Measurements from ENCODE around the gene MTARC1. TPM values are rescaled to one million over a fixed set of nuclear protein-coding genes. Genes with fewer than 3 reads are reported as not detected.

The MTARC1 gene
- total and polyA plus RNA-seq, 9 of the 15 experiments (the other 6 are each of a cell fraction or from before 2014, with no cell fraction given), result 0.07 to 0.14 (median 0.11) TPM; not detected in 6

DNA sequence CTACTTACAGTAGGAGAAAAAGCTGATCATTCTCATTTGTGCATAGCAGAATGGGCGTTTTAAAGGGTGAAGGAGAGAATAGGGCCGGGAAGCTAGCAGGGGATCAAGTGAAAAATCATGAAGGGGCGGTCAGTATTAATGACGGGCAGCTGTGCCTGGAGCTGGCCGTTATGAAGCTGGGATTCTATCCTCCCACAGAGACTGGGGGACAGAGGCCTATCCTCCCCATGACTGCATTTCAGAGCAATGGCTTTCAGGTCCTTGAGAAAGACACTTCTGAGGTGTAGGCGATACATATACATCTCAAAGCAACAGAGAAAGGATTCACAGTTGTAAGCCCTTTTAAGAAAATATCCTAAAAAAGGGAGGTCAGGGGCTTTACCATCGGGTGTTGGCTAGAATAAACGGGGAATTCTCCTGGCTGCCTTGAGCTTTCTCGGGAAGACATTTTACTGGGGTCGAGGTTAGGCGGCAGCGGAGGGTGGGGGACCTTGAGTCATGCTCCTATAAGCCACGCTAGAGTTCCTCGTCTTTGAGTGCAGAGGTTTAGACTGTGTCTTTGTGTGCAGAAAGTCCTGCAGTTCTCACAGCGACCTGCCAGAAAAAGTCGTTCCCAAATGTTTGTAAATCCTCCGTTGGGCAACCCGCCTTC, 39.1 kb upstream of the MTARC1 start:
- no peaks in the 10 kb centered on the region for H3K9me3 ChIP-seq (replicated peaks; ENCODE audit: control insufficient read depth, insufficient read depth, low read depth, low read length)
- in situ Hi-C loops (cut with MboI) (no loop called here), intact Hi-C loops (cut with micrococcal nuclease) (no loop called here)
- H3K4me1 ChIP-seq (replicated peaks in 1 of 2; ENCODE audit: control insufficient read depth in 2 of 2, insufficient read depth in 2 of 2, low read length in 2 of 2), result peaks cover 0 to 8% of the 10 kb centered on the region in 2 experiments; a peak in 2 of 5 replicates
- WGBS (ENCODE audit: insufficient coverage, low coverage, missing lambda C conversion rate), result 1% methylated on average over 18 of the region's 18 CpGs
- DNase-seq (ENCODE audit: extremely low read depth in 1 of 4, low spot score in 3 of 4) (no peak), FAIRE-seq (no peak), ATAC-seq (peak; percentile 49)
- BruUV-seq (replicated peaks), result no TSS peak
- no peak overlapping the region for H3K4me3 ChIP-seq
- H4K20me1 ChIP-seq (replicated peaks; ENCODE audit: control insufficient read depth, insufficient read depth, low read length), result no peaks in the 10 kb centered on the region
- no peak overlapping the region for H3K27ac ChIP-seq (ENCODE audit: extremely low read depth, low read depth, low read length)
- no peak overlapping the region for H3K9ac ChIP-seq (ENCODE audit: insufficient read depth in 1 of 2, low read depth in 2 of 2, low read length in 2 of 2)
- H3K9me1 ChIP-seq (ENCODE audit: control insufficient read depth, insufficient read depth, low read length), result no peaks in the 10 kb centered on the region
- peaks cover 17 to 43% of the 10 kb centered on the region in 2 experiments for H3K27me3 ChIP-seq (ENCODE audit: control insufficient read depth in 2 of 2, insufficient read depth in 2 of 2, low read length in 2 of 2)
- no peaks in the 10 kb centered on the region for H3K79me2 ChIP-seq (ENCODE audit: control insufficient read depth, insufficient read depth, low read length)
- no peak overlapping the region for H2AFZ ChIP-seq (ENCODE audit: low read depth, low read length)
- no peaks in the 10 kb centered on the region for H3K36me3 ChIP-seq (ENCODE audit: control insufficient read depth, insufficient read depth, low read length)
- TF ChIP-seq HLTF (IDR thresholded peaks at IDR 0.05) (no peak), NFXL1 (CRISPR knock-in tag; IDR thresholded peaks at IDR 0.05) (no peak), CHD2 (IDR thresholded peaks at IDR 0.05; ENCODE audit: low read depth, low read length) (no peak), SAP30 (IDR thresholded peaks at IDR 0.05; ENCODE audit: borderline replicate concordance, insufficient read depth, low read depth, low read length, poor library complexity, severe bottlenecking) (no peak), ZNF75A (CRISPR knock-in tag; IDR thresholded peaks at IDR 0.05) (no peak), ZFX (CRISPR knock-in tag; IDR thresholded peaks at IDR 0.05) (no peak)
- TF ChIP-seq, protein P1, sequence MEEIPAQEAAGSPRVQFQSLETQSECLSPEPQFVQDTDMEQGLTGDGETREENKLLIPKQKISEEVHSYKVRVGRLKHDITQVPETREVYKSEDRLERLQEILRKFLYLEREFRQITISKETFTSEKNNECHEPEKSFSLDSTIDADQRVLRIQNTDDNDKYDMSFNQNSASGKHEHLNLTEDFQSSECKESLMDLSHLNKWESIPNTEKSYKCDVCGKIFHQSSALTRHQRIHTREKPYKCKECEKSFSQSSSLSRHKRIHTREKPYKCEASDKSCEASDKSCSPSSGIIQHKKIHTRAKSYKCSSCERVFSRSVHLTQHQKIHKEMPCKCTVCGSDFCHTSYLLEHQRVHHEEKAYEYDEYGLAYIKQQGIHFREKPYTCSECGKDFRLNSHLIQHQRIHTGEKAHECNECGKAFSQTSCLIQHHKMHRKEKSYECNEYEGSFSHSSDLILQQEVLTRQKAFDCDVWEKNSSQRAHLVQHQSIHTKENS (CRISPR knock-in tag; IDR thresholded peaks at IDR 0.05), result no peak
- TF ChIP-seq, protein P2, sequence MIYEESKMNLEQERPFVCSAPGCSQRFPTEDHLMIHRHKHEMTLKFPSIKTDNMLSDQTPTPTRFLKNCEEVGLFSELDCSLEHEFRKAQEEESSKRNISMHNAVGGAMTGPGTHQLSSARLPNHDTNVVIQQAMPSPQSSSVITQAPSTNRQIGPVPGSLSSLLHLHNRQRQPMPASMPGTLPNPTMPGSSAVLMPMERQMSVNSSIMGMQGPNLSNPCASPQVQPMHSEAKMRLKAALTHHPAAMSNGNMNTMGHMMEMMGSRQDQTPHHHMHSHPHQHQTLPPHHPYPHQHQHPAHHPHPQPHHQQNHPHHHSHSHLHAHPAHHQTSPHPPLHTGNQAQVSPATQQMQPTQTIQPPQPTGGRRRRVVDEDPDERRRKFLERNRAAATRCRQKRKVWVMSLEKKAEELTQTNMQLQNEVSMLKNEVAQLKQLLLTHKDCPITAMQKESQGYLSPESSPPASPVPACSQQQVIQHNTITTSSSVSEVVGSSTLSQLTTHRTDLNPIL (CRISPR knock-in tag; IDR thresholded peaks at IDR 0.05), result no peak
- TF ChIP-seq, protein P3, sequence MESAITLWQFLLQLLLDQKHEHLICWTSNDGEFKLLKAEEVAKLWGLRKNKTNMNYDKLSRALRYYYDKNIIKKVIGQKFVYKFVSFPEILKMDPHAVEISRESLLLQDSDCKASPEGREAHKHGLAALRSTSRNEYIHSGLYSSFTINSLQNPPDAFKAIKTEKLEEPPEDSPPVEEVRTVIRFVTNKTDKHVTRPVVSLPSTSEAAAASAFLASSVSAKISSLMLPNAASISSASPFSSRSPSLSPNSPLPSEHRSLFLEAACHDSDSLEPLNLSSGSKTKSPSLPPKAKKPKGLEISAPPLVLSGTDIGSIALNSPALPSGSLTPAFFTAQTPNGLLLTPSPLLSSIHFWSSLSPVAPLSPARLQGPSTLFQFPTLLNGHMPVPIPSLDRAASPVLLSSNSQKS (CRISPR knock-in tag; IDR thresholded peaks at IDR 0.05), result no peak
- TF ChIP-seq, protein P4, sequence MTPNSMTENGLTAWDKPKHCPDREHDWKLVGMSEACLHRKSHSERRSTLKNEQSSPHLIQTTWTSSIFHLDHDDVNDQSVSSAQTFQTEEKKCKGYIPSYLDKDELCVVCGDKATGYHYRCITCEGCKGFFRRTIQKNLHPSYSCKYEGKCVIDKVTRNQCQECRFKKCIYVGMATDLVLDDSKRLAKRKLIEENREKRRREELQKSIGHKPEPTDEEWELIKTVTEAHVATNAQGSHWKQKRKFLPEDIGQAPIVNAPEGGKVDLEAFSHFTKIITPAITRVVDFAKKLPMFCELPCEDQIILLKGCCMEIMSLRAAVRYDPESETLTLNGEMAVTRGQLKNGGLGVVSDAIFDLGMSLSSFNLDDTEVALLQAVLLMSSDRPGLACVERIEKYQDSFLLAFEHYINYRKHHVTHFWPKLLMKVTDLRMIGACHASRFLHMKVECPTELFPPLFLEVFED (CRISPR knock-in tag; conservative IDR thresholded peaks at IDR 0.05), result no peak
- TF ChIP-seq, protein P5, sequence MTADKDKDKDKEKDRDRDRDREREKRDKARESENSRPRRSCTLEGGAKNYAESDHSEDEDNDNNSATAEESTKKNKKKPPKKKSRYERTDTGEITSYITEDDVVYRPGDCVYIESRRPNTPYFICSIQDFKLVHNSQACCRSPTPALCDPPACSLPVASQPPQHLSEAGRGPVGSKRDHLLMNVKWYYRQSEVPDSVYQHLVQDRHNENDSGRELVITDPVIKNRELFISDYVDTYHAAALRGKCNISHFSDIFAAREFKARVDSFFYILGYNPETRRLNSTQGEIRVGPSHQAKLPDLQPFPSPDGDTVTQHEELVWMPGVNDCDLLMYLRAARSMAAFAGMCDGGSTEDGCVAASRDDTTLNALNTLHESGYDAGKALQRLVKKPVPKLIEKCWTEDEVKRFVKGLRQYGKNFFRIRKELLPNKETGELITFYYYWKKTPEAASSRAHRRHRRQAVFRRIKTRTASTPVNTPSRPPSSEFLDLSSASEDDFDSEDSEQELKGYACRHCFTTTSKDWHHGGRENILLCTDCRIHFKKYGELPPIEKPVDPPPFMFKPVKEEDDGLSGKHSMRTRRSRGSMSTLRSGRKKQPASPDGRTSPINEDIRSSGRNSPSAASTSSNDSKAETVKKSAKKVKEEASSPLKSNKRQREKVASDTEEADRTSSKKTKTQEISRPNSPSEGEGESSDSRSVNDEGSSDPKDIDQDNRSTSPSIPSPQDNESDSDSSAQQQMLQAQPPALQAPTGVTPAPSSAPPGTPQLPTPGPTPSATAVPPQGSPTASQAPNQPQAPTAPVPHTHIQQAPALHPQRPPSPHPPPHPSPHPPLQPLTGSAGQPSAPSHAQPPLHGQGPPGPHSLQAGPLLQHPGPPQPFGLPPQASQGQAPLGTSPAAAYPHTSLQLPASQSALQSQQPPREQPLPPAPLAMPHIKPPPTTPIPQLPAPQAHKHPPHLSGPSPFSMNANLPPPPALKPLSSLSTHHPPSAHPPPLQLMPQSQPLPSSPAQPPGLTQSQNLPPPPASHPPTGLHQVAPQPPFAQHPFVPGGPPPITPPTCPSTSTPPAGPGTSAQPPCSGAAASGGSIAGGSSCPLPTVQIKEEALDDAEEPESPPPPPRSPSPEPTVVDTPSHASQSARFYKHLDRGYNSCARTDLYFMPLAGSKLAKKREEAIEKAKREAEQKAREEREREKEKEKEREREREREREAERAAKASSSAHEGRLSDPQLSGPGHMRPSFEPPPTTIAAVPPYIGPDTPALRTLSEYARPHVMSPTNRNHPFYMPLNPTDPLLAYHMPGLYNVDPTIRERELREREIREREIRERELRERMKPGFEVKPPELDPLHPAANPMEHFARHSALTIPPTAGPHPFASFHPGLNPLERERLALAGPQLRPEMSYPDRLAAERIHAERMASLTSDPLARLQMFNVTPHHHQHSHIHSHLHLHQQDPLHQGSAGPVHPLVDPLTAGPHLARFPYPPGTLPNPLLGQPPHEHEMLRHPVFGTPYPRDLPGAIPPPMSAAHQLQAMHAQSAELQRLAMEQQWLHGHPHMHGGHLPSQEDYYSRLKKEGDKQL (CRISPR knock-in tag; IDR thresholded peaks at IDR 0.05; ENCODE audit: borderline replicate concordance), result no peak
- POLR2A ChIA-PET, result interaction anchor here (0.7 to 1.4 kb wide), 2 partner anchors 14 to 28 kb away, joined by 3 to 4 read pairs; no protein-coding TSS in a partner anchor
- CTCF ChIA-PET (ENCODE audit: low intra/inter-chr PET ratio), result no interaction called here
- no peak overlapping the region for H3K4me2 ChIP-seq (ENCODE audit: insufficient read depth, low read length)
